GM04504 (cell line): ENCODE data around the gene ME2.
"Not testable (repeated sequence)": the region's sequence is repeated elsewhere in the genome, so short reads cannot be mapped to it uniquely, and the experiment has no call there.

ENCODE experiments used
- DNase-seq: peaks from one replicate; pipeline ENCODE4 v3.0.0-alpha.2; 2012; ENCODE audit warnings: low read depth

Gene ME2

DNA sequence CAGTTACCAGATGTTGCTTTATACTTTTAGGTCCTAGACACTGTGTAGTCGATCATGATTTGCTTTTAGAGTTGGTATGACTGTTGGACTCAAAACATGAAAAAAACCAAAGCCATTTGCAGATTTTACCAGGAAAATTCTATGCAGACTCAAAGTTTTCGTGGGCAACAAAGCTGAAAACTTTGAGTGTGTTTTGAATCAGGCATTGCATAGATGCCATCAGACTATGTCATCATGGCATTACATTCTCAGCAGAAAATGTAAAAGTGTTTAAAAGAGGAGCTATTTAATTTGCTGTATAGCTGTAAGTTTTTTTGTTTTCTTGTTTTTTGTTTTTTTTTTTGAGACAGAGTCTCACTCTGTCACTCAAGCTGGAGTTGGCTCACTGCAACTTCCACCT is 45.5 kb downstream of the ME2 start:
- DNase-seq: no peak

DNA sequence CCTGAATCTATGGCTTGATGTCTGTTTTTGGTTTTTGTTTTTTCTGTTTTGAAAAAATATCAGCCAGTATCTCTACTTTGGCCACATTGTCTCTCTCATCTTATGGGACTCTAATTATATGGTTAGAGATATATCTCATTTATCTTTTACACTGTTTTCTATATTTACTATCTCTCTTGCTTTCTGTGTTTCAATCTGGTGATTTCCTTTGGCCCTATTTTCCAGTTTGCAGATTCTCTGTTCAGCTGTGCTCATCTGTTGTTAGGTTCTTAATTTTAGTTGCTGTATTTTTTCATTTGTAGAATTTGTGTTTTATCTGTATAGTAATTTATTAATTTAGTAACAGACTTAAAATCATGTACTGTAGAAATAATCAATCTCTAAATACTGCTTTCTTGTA is 47.6 kb downstream of the ME2 start:
- DNase-seq: no peak

DNA sequence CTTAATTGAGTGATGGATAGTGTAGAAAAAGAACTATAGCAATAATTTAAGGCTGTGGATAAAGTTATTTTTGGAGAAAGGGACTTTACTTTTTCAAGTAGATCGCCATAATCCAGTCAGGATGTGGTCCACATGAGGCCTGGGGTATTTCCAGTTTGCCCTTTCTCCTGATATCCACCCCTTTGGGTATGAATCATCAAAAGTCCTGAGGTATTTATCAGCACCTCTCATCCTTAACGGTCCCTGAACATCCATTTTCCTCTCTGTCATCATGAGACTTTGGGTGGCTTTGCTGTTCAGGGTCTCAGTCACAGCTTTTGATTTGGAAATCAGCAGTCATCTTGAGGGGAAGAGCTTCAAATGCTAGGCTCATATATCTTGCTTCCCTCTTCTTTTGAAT is 49.6 kb downstream of the ME2 start:
- DNase-seq: no peak

DNA sequence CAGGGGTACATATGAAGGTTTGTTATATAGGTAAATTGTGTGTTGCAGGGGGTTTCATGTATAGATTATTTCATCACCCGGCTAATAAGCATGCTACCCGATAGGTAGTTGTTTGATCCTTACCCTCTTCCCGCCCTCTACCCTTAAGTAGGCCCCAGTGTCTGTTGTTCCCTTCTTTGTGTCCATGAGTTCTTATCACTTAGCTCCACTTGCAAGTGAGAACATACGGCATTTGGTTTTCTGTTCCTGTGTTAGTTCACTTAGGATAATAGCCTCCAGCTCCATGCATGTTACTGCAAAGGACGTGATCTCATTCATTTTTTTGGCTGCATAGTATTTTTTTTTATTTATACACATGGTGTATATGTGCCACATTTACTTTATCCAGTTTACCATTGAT is 54.8 kb downstream of the ME2 start:
- no peak for DNase-seq

DNA sequence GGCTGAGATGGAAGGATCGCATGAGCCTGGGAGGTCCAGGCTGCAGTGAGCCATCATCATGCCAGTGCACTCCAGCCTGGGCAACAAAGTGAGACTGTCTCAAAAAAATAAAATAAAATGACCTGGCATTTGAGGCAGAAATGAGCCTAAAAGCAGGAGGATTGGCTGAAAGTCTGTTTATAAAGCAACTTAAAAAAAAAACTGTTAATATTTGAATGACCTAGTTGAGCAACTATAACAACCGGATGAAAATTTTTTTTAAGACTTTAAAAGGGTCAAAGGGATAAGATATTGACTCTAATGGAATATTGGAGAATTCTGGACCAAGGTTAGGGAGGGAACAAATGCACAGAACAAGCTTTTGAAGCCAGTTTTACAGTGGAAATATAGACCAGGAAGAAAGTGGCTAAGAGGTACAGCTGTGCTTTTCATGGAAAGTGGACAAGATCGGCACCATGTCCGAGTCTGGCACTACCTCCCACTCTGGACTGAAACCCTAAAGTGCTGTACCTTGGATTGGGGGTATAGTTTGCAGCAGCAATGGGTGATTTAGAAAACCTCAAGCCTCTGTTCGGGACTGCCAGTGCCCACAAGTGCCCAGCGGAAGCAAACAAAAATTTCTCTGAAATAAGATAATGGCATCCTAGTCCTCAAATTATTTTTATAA is 55.8 kb downstream of the ME2 start:
- DNase-seq: no peak

DNA sequence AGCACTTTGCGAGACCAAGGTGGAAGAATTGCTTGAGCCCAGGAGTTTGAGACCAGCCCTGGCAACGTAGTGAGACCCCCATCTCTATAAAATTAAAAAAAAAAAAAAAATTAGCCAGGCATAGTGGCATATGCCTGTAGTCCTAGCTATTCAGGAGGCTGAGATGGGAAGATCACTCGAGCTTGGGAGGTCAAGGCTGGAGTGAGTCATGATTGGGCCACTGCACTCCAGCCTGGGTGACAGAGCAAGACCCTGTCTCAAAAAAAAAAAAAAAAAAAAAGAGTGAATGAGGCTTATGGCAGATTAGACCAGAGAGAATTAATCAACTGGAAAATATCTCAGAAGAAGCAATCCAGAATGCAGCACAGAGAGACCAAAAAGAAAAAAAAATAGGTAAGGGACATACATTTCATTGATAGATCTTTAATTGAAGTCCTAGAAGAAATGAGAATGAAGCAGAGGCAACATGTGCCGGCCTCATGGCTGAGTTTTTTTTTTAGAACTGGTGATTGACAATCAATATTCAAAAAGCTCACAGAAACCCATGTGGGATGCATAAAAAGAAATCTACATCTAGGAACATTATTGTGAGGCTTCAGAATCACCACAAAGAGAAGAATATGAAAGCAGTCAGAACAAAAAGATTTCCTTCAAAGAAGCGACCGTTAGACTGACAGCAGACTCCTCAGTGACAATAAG is 56.7 kb downstream of the ME2 start:
- DNase-seq: no peak

DNA sequence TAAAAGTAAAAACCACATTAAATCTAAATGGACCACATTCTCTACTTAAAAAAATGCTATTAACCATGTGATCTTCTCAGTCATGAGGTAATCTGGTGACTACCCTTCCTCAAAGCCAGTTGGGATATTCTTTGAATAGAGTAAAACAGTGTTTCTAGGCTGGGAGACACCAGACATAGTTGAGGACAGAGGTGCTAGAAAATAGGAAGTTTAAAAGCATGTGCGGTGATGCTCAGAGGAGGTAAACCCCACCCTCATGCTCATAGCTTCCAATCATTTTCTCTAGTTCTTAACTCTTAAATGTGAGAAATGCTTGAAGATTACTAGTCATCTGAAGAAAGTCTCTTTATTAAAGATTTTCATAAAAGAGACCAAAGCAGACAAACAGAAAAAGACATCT is 58.3 kb downstream of the ME2 start:
- no peak for DNase-seq

DNA sequence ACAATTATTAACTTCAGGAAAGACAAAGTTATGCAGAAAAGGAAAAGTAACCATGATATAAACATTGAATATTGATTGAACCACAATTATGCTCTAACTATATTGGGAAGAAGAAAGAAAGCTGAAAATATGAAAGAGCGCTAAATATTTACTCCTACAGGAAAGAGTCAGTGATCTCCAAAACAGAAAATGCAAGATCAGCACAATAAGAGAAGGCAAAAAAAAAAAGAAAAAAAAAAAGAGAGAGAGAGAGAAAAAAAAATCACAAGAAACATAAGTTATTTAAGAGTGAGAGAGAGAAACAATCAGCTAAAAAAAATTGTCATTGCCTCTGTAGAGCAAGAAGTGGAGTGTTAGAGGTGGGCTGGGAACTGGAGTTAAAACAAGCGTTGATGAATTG is 60.0 kb downstream of the ME2 start:
- no peak for DNase-seq

DNA sequence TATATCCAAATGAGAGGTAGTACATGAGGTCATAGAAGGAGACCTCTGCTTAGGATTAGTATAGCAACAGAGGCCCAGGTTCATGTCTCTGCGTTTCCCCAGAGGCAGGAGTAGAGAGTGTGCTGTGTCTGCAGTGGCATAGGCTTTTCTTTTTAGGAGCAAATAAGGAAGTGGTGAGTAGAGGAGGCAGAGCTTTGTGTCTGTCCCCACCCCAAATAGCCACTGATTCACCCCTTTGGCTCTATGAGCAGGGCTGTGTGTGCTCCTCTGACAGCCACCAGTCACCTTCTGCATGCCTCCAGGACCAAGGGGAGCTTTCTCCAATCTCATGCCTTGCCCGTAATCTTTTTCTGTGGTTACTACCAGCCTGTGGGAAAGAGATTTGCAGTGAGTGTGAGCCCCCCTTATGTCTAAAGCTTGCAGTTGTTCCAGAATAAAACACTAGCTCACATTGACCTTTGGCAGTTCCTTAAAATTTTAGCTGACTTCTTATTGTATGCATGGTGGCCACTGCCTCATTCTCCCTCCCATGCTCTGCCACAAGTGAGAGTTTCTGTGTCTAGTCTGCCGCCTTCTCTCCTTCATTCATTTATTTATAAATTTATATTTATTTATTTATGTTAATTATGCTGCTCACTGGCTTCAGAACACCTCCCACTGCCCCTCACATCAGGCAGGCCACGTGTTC is 65.5 kb downstream of the ME2 start:
- no peak for DNase-seq

DNA sequence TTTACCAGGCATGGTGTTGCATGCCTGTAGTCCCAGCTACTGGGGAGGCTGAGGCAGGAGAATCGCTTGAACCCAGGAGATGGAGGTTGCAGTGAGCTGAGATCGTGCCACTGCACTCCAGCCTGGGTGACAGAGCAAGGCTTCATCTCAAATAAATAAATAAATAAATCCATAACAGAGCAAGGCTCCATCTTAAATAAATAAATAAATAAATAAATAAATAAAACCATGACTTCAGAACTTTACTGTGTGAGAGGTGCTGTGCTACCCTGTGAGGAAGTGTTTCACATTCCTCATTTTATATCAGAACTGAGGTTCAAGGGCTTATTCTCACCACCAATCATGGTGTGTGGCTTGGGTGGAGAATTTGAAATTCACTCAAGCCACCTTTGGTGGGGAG is 67.0 kb downstream of the ME2 start:
- DNase-seq: not testable (repeated sequence)

DNA sequence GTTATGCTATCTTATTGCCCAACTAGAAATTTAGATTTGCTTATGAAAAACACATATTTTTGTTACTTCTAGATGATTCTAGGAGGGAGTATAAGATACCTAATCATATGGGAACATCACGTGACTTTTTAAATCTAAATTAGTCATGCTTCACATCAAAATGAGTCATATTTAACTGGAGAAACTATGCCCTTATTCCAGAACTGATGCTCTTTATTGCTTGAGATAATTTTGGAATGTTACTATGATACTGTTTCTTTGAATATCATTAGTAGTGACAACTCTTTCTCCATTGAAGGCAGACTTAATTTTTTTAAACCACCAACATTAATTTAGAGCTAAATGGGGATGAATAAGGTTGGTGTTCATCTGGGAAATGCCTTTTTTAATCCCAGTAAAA is 69.0 kb downstream of the ME2 start:
- no peak for DNase-seq

DNA sequence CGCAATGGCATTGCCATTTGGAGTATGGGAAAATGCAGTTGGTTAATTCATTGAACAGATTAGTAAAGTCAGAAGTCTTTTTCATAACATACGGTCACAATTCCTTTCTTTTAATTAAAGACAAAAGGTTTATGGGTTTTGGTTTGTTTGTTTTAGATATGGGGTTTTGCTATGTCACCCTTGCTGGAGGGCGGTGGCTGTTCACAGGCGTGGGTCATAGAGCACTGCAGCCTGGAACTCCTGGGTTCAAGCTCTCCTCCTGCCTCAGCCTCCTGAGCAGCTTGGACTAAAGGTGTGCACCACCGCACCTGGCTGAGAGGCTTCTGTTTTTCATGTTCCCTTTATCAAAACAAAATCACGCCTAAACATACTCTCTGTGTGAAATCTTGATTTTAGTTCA is 70.3 kb downstream of the ME2 start:
- DNase-seq: no peak

DNA sequence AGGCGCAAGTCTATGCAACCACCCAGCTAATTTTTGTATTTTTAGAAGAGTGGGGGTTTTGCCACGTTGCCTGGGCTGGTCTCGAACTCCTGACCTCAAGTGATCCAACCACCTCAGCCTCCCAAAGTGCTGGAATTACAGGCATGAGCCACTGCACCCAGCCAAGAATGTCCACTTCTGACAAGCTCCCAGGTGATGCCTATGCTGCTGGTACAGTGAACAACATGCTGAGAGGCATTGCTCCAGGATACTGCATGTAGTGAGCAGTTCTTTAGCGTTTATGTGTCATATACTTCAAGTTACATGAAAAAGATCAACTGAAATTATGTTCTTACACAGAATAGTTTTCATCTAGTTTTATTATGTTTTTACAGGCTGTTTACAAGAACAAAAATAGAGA is 71.7 kb downstream of the ME2 start:
- no peak for DNase-seq

DNA sequence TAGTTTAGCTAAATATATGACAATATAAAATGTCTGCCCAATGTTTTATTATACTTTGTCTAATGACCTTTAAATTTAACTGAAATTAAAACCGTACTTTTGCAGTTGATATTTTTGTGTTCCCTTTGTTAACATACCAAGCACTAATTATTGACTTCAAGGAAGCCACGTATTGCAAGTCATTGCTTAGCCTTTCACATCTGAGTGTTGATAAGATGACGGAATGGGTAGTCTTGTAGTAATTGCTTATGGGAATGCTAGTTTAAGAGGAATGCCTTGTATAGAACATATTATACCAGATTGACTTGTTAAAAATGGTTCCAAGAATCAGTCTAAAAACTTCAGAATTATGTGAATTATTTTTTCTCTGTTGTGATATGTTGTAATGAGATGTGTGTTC is 74.9 kb downstream of the ME2 start:
- DNase-seq: no peak

DNA sequence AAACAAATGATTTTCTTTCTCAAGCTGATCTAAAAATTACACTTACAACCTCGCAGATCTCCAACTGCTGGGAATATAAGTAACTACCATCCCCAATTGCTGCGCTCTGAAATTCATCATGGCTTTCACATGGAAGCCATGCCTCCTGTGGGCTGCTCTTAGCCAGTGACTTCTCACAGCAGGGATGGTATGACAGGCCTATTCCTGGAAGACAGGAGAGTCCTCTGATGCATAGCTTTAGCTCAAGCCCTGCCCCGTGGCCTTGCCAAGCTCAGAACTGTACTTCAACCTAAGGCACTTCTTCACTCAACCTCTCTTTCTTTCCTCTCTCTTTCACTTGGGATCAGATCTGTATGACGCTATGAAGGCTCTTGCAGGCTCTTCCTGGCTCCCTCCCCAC is 76.3 kb downstream of the ME2 start:
- no peak for DNase-seq

DNA sequence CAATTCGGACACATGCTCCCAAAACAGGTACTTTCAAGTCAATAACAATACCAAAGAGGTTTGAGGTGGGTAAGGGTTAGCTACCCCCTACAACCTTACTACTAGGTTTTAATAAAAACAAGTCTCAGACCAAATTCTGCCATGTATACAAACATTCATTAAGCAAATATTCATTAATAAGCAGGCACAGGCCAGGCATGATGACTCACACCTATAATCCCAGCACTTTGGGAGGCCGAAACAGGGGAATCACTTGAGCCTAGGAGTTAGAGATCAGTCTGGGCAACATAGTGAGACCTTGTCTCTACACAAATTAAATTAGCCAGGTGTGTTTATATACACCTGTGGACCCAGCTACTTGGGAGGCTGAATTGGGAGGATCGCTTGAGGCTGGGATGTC is 77.2 kb downstream of the ME2 start:
- no peak for DNase-seq

DNA sequence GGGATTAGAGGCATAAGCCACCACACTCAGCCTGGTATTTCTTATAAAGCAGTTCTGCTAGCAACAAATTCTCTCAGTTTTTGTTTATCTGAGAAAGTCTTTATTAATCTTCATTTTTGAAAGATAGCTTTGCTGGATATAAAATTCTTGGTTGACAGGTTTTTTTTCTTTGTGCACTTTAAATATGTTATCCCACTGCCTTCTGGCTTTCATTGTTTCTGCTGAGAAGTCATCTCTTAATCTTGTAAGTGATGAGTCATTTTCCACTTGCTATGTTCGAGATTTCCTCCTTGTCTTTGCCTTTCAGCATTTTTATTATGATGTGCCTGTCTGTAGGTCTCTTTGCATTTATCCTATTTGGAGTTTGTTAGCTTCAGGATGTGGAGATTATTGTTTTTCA is 83.1 kb downstream of the ME2 start:
- DNase-seq: no peak

DNA sequence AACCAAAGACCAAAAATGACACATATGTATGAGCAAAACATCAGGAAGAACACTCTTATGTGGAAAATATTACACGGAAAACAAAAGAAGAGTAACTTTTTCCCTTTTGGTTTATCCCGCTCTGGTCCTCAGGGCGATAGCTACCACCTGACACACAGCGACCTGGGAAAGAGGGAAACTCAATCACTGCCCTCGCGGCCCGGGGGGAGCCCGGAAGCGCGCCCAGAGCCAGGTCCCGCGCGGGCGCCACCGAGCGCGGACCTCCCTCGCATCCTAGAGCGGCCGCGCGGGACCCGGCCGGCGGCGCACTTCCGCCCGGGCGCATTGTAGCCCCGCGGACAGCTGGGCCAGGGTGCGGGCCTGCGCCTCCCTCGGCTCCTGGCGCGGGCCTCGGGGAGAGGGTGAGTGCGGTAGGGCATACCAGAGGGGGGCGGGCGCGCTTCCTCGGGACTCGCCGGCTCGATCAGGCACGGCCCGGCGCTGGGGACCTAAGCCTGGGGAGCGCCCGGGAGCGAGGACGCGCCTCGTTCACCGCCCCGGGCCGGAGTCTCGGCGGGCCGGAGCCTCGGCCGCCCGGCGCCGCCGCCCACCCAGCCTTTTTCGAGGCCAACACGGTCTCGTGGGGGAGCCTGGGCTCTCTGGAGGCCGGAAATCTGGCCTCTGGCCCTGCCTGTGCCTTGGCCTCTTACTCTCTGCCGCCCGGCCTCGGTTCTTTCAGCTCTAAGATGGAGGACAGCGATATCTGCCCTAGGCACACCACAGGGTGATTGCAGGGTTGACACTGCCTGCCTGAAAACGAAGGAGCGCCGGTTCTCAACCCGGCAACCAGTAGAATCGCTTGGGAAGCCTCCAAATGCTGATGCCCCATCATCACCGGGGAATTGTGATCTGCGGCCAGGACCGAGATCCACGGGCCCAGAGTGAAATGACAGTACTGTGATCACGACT is 89.1 kb downstream of the ME2 start, which contains the start of gene ELAC1:
Gene ELAC1, plus strand, starts transcription at position 327 of the 948 bp plus-strand sequence. CDS start 6,365 bp downstream, outside the sequence.
- DNase-seq: peak; percentile 68

DNA sequence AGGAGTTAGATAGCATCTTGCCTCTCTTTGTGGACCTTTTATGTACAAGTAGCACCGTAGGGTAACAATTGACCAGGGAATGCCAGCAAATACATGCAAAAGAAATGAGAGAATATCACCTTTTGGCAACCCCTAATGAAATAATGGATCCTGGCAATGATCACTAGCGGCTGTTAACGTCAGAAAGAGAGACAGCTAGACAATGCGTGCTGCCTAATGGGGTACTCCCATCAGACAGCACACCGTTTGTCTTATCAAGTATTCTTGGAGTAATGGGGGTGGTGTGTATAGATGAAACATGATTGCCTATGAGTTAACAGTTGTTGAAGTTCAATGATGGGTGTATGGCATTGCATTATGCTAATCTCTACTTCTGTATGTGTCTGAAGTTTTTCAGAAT is 90.5 kb downstream of the ME2 start:
- no peak for DNase-seq

DNA sequence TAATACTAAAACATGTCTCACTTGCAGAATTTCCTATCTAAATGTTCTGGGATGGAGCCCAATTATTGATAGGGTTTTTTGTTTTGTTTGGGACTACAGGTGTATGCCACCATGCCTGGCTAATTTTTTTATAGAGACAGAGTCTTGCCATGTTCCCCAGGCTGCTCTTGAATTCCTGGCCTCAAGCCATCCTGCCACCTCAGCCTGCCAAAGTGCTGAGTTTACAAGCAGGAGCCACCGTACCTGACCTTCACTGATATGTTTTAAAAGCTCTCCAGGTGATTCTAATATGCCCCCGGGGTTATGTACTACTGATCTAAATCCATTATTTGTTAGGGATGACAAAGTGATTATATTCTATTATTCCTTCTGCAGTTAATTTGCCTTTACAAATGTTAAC is 91.1 kb downstream of the ME2 start:
- no peak for DNase-seq

DNA sequence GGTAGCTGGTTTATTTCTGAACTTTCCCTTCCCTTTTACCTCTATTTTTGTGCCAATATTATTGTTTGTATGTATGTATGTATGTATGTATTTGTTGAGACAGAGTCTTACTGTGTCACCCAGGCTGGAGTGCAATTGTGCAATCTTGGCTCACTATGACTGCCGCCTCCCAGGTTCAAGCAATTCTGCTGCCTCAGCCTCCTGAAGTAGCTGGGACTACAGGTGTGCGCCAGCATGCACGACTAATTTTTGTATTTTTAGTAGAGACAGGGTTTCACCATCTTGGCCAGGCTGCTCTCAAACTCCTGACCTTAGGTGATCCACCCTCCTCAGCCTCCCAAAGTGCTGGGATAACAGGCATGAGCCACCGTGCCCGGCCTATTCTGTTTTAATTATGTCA is 93.5 kb downstream of the ME2 start:
- DNase-seq: not testable (repeated sequence)
